Right kidney (tissue), 1 donor: ENCODE data around the gene ISOC1.

Source experiments
- DNase-seq: peaks from one replicate; pipeline ENCODE4 v3.0.0-alpha.2; 2016

ISOC1 gene

GRCh38 chr5:129082225-129083136, 12.1 kb upstream of the ISOC1 start:
- DNase-seq: no peak

- DNase-seq: no peak
Measured at GRCh38 chr5:129094924-129095899, 663 bp downstream of the ISOC1 start.

DNA sequence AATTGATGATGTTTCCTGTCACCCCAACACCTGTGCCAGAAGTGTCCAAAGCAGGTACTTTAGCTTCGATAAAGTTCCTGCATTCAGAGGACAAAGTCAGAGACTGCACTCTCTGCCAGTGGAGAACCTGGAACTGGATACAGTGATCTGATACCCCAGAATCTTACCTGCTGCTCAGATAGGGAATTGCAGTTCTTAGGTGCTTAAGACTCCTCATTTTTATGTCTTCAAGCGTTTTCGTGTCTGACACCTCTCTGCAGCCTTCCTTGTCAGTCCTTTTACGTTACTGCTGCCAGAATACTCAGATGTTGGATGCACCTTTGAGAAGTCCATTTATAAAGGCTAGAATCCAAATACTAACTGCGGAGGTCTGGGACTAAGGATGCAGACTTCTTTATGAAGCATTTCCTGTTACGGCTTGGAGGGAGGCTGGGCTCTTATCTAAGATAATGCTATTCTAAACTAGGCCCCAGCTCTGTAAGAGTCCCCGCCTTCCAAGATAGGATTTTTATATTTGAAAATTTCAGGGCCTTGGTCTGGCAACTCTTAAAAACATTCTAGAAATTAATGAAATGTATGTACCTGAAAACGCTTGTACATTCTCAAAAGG, 1.9 kb downstream of the ISOC1 start:
- no peak for DNase-seq

DNA sequence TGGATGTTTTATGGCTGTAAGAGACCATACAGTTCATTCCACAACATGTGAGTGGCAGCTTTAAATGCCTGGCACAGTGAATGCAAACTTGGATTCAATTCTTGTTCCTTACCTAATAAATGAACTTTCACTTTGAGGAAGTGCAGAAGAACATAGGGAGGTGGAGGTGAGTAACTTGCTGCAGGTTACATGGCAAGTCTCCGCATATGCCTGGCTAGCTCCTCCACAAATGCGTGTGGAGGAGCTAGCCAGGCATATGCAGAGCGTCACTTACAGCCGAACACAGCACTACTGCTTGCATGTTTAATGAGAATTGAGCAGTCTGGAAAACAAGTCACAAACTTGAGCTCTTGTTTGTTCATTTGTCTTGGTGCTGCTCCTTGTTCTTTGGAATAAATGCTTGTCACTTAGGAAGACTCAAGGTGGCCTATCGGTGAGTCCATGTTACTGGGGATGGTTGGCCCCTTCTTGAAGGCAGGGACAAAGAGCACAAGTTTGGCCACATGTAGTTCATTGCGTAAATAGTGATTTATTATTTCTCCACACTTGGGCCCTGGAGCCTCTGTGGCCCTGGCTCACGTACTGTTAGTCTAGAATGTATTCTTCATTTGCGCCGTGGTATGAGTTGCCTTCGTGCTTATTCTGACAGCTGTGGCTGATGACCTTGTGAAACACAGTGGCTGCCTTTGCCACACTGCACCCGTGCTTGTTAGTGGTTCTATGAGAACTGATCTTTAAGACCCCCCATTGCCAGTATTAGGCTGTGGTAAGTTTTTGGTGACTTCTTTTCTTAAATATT, 3.1 kb downstream of the ISOC1 start:
- no peak for DNase-seq

- DNase-seq: no peak
Measured at GRCh38 chr5:129098488-129099183, 4.1 kb downstream of the ISOC1 start.

GRCh38 chr5:129099184-129099569, 4.6 kb downstream of the ISOC1 start:
- no peak for DNase-seq

- no peak for DNase-seq
Measured at GRCh38 chr5:129101794-129102193, 7.2 kb downstream of the ISOC1 start.

DNA sequence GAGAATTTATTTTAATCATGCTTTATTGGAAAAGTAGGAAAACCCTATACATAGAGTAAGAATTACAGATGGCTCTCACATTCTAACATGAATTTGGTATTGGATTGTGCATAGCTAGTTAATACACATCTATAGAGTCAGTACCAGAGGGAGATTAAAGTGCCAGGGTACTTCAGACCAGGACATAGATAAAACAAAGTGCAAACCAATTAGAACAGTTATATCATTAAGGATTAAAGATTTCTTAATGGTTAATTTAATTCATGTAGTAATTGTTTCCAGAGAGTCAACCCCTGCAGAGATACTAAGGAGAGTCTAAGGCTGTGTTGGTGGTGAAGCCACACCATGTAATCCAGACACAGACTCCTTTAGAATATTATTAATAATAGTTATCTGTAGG, 8.8 kb downstream of the ISOC1 start:
- DNase-seq: no peak

DNA sequence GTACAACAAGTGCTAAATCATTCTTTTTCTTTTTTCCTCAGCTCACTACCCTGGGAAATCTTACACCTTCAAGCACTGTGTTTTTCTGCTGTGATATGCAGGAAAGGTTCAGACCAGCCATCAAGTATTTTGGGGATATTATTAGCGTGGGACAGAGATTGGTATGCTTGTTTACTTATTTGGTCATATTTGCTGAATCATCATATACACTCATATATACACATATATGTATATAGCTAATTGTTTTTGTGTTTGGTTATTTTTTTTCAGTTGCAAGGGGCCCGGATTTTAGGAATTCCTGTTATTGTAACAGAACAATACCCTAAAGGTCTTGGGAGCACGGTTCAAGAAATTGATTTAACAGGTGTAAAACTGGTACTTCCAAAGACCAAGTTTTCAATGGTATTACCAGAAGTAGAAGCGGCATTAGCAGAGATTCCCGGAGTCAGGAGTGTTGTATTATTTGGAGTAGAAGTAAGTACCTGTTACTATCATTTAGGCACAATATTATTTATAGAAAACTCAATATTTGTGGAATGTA, 10.4 kb downstream of the ISOC1 start:
- DNase-seq: no peak

DNA sequence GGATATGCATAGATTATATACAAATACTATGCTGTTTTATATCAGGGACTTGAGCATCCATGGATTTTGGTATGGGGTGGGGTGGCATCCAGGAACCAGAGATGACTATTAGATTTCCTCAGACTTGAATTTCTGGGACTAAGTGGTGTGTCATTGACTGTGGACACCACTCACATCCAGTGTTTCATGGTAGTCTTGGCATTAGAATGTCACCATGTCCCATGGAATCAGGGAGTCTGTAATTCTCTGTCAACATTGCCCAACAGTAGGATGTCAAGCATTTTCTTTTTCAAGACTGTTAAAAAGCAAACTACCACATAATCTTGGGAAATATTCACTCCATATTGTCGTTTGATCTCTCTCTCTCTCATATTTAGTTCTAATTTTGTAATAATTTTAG, 13.1 kb downstream of the ISOC1 start:
- DNase-seq: no peak

GRCh38 chr5:129110742-129111141, 16.2 kb downstream of the ISOC1 start:
- DNase-seq: no peak

DNA sequence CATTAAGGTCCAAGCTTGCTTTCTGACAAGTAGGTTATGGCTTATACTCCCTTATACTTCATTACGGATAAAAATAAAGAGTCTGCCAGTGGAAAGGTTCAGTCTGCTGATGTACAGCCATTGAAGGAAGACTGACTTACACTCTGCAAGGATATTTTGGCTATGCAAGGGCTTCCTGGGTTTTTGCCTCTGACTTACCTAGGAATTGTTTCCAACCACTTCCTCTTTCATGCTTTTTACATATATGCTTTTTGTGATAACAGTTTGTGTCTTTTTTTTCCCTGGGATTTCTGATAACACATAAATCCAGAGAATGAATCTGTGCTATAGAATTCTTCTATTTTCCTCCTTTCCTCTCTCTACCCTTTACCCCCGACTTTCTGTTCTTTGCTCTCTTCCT, 16.8 kb downstream of the ISOC1 start:
- DNase-seq: no peak

DNA sequence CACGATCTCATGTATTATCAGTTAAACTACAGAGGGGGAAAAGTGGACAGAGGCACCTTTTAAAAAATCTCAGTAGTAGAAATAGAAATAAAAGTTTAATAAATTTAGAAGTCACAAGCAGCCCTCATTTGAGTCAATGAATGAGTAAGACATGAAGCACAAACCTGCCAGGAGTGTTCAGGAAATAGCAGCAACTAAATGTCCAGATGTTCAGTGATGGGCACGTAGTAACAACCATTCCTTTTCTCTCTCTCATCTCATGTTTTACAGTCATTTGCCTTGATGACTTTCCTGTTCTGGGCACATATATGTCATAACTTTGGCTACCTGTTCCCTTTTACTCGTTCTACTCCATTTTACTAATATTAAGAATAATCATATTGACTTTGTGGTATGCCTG, 17.7 kb downstream of the ISOC1 start:
- DNase-seq: no peak

- DNase-seq: no peak
Measured at GRCh38 chr5:129113867-129114266, 19.3 kb downstream of the ISOC1 start.

DNA sequence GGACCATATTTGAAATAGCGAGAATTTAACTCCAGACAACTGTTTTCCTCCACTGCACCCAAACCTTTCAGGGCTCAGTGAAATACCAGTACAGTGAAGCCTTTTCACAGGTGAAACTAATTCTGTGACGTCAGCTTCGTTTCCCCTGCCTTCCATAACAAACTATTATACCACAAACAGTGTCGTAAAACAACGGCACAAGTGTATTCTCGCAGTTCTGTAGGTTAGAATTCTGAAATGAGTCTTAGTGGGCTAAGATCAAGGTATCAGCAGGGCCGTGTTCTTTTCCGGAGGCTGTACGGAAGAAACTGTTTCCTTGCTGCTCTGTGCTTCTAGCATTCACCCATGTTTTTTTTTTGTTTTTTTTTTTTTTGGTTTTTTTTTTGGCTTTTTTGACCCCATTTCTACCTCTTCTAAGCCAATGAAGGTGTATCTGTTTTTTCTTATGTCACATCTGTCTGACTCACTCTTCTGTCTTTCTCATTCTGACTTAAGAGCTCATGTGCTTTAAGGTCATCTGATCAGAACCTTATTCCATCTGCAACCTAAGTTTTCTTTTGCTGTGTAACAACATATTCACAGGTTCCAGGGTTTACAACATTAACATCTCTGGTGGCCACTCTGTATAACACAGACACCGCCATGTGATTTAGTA, 20.1 kb downstream of the ISOC1 start:
- DNase-seq: no peak

- no peak for DNase-seq
Measured at GRCh38 chr5:129115680-129116079, 21.1 kb downstream of the ISOC1 start.

GRCh38 chr5:129116797-129117196, 22.2 kb downstream of the ISOC1 start:
- no peak for DNase-seq

GRCh38 chr5:129118405-129118804, 23.9 kb downstream of the ISOC1 start:
- no peak for DNase-seq

- DNase-seq: no peak
Measured at GRCh38 chr5:129118826-129119225, 24.3 kb downstream of the ISOC1 start.

DNA sequence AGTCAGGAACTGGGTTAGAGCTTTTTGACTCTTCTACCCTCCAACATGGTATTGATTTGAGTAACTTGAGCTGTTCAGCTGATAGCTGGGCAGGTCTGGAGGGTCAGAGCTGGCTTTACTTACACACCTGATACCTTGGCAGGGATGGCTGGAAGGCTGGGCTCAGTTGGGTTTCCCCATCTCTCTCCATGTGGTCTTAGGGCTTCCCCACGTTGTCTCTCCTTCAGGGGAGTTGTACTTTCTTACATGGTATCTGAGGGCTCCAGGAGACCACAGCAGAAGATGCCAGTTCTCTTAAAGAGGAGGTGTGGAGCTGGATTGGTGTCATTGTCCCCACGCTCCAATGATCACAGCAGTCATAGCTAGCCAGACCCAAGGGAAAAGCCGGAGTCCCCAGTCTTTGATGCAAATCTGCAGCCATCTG, 25.6 kb downstream of the ISOC1 start:
- DNase-seq: no peak
